Skeletal muscle tissue (tissue), 4 donors: Measurements from ENCODE around the gene NFE2. TPM values are rescaled to one million over a fixed set of nuclear protein-coding genes. Genes with fewer than 3 reads are reported as not detected.
"Not testable (repeated sequence)": the region's sequence is repeated elsewhere in the genome, so short reads cannot be mapped to it uniquely, and the experiment has no call there.

ENCODE experiments used
- H3K27ac ChIP-seq: one replicate; pipeline ENCODE4 v1.7.0; 2013; ENCODE audit warnings: mild to moderate bottlenecking, low read depth, low read length, inconsistent platforms
- H3K27me3 ChIP-seq, 3 donors: one replicate each; pipeline ENCODE4 v1.7.0; 2013; ENCODE audit warnings: low read length in 3 of 3; ENCODE audit not compliant: control insufficient read depth in 3 of 3, insufficient read depth in 3 of 3
- H3K36me3 ChIP-seq, 3 donors: one replicate each; pipeline ENCODE4 v1.7.0; 2013; ENCODE audit warnings: low read length in 3 of 3; ENCODE audit not compliant: control insufficient read depth in 3 of 3, insufficient read depth in 3 of 3
- H3K4me1 ChIP-seq, 3 donors: one replicate each; pipeline ENCODE4 v1.7.0; 2013; ENCODE audit warnings: low read length in 3 of 3, mild to moderate bottlenecking in 3 of 3; ENCODE audit not compliant: control insufficient read depth in 3 of 3, insufficient read depth in 3 of 3
- H3K4me3 ChIP-seq, 3 donors: one replicate each; pipeline ENCODE4 v1.7.0; 2013; ENCODE audit warnings: low read length in 3 of 3
- H3K9ac ChIP-seq, 3 donors: one replicate each; pipeline ENCODE4 v1.7.0; 2013; ENCODE audit warnings: low read length in 3 of 3, mild to moderate bottlenecking in 3 of 3, moderate library complexity in 2 of 3, low read depth in 1 of 3
- H3K9me3 ChIP-seq, 3 donors: one replicate each; pipeline ENCODE4 v1.7.0; 2013; ENCODE audit warnings: low read length in 3 of 3; ENCODE audit not compliant: control insufficient read depth in 3 of 3
- total RNA-seq: library from RNA; depleted of rRNA; stranded (reverse); fragments of >200 nt; gene quantifications from one replicate; pipeline ENCODE4 v1.2.3, GENCODE V29; 2014
- donor health status: Osteomylitis.

Gene NFE2
- total RNA-seq, 1 donor from 2014 or later = 5.2 TPM

GRCh38 chr12:54333420-54334034 lies 32.7 kb upstream of the NFE2 start:
- Histone ChIP-seq H3K27me3 (no peaks in the 10 kb centered on the region), H3K9ac (no peak overlapping the region), H3K9me3 (no peaks in the 10 kb centered on the region), H3K4me3 (no peak overlapping the region), H3K4me1 (peaks cover 14 to 17% (median 16%) of the 10 kb centered on the region in 3 donors), H3K27ac (no peak overlapping the region), H3K36me3 (peaks cover 0 to 10% (median 0%) of the 10 kb centered on the region in 3 donors)

DNA sequence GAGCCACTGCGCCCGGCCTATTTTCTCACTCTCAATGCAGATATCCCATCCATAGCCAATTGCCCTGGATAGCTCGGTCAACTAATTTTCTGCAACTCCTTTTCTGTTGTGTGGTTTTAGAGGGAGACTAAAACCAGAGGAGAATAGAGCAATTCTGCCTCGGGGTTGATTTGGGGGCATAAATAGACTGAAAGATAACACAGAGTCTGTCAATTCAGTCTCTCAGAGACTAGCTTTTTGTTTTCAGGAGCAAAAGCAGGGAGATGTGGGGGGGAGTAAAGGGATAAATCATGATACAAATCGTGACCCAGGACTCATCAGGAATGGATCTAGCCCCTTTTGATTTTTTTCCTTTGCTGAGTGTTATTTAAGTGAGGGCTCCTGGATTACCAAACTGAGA lies 30.6 kb upstream of the NFE2 start:
- Histone ChIP-seq H3K9me3 (no peaks in the 10 kb centered on the region), H3K9ac (no peak overlapping the region), H3K4me3 (no peak overlapping the region), H3K4me1 (peaks cover 4 to 9% (median 5%) of the 10 kb centered on the region in 3 donors), H3K27ac (no peak overlapping the region), H3K27me3 (no peaks in the 10 kb centered on the region), H3K36me3 (peaks cover 0 to 10% (median 0%) of the 10 kb centered on the region in 3 donors)

GRCh38 chr12:54330442-54330841 lies 29.6 kb upstream of the NFE2 start:
- Histone ChIP-seq H3K9me3 (no peaks in the 10 kb centered on the region), H3K9ac (no peak overlapping the region), H3K36me3 (peaks cover 0 to 10% (median 0%) of the 10 kb centered on the region in 3 donors), H3K4me3 (no peak overlapping the region), H3K27me3 (no peaks in the 10 kb centered on the region), H3K27ac (no peak overlapping the region), H3K4me1 (peaks cover 7 to 13% (median 11%) of the 10 kb centered on the region in 3 donors)

DNA sequence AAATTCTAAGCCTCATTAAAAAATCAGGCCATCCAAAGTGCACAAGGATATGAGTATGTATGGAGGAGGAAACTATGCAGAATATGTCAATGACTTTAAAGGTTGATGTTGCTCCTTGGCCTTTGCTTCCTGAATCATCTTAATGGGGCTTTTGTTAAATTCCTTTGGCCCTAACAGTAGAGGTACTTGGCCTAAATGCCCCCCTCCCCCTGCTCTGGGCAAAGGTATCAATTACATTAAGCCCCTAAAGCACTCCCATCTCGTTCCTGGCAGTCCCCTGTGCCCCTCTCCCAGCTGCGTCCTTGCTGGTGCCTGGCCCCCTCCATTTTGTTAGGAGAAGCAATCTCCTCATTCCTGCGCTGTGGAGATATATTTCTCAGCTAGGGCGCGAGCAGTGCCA lies 28.9 kb upstream of the NFE2 start:
- Histone ChIP-seq H3K4me3 (no peak overlapping the region), H3K9me3 (no peaks in the 10 kb centered on the region), H3K9ac (no peak overlapping the region), H3K4me1 (peaks cover 7 to 13% (median 13%) of the 10 kb centered on the region in 3 donors), H3K27ac (no peak overlapping the region), H3K36me3 (peaks cover 0 to 10% (median 0%) of the 10 kb centered on the region in 3 donors), H3K27me3 (no peaks in the 10 kb centered on the region)

DNA sequence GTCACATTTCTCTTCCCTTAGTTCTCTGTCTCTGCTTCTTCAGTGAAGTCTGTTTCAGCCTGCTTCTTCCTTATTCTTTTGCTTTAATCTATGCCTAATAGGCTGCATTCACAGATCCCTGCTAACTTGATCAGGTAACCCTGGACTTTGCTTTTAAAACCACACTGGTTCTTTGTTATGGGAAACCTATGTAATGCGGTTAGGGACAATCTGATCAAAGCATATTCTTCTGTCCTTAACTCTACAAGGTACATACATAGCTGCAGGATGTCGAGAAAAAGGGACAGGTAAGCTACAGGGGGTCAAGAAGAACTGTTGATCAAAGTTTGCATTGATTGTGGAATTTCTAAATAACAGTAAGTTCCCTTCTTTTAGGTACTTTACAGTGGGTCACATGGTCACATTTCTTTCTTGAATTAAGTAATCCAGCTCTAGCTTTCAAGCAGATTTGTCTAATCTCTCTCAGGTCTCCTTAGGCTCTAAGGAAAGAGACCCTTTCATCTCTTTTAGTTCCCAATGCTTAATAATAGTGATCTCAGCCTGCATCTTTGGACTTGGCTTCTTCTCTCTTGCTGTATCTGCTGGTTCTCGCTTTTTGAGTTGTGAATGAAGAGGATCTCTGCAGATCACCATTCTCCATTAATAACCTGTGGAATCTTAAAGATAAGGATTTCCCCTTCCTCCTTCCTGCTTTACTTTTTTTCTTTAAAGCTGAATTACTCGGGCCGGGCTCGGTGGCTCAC lies 28.0 kb upstream of the NFE2 start:
- peaks cover 10 to 17% (median 17%) of the 10 kb centered on the region in 3 donors for H3K4me1 ChIP-seq

DNA sequence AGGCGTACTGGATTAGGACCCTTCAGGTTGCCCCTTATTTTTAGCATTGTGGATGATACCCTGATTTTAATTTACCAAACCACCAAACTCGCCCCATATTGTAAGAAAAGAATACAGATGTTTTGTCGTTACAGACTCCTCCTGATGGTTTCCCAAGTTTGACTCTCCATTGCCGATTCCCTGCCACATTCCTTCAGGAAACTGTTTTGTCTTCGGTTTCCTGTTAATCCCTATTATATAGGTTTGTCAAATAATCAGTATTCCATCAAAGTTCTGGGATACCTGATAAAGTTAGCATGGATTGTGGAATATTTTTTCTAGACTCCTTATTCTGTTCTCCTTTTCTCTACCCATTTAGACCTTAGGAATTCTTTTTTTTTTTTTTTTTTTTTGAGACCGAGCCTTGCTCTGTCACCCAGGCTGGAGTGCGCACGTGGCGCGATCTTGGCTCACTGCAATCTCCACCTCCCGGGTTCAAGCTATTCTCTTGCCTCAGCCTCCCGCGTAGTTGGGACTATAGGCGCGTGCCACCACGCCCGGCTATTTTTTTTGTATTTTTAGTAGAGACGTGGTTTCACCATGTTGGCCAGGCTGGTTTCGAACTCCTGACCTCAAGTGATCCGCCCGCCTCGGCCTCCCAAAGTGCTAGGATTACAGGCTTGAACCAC lies 24.8 kb upstream of the NFE2 start:
- H3K27ac ChIP-seq = peak overlapping the region; percentile 81
- not testable (repeated sequence) for H3K27me3 ChIP-seq, H3K9me3 ChIP-seq, H3K36me3 ChIP-seq
- peaks cover 7 to 17% (median 14%) of the 10 kb centered on the region in 3 donors for H3K4me1 ChIP-seq
- H3K9ac ChIP-seq = peak overlapping the region; percentile 93 to 97 (median 96)
- H3K4me3 ChIP-seq = peak overlapping the region; percentile 82 to 100 (median 99)

More for the DNA sequence above, 28.0 kb upstream of the NFE2 start:
- H3K9me3 ChIP-seq = no peaks in the 10 kb centered on the region
- H3K36me3 ChIP-seq = peaks cover 0 to 10% (median 0%) of the 10 kb centered on the region in 3 donors
- no peak overlapping the region for H3K4me3 ChIP-seq
- H3K27ac ChIP-seq = no peak overlapping the region
- no peak overlapping the region for H3K9ac ChIP-seq
- H3K27me3 ChIP-seq = no peaks in the 10 kb centered on the region

DNA sequence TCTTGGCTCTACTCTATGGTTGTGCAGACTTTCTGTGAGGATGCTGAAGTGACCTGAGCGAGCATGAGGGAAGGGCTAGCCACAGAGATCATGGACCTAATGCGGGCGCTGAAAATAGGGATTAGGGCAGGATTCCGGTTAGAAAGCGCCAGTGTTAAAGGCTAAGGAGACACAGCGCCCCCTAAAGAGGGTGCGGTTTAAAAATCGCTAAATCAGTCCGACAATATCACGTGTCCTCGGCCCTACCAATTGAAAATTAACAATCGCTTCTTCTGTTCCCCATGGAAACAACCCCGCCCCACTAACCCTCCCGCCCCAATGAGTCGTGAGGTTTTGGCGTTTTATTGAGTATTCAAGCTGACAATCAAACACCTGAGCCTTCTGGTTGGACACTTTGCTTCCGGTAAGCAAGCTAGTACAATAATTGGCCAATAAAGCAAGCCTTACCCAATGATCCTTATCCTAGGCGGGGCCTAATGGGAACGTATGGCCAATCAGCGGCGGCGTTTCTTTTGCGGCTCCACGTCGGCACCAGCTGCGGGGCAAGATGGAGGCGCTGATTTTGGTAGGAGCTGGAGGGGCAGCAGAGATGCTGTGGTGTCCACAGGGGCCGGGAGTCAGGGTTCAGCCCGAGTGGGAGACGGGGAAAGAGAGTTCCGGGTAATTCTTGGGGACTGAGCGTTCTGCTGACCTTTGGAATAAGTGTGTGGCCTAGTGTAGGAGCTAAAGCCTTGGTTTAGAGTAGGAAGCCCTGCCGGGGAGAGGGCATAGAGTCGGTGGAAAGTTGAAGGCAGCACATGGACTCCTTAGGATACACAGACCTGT lies 24.0 kb upstream of the NFE2 start, which contains the start of gene COPZ1:
TSS of gene COPZ1 (plus strand) at position 515 of the 825 bp plus-strand sequence. CDS start at position 548, 33 bp downstream.
- no peaks in the 10 kb centered on the region for H3K9me3 ChIP-seq
- peak within 1 kb of the TSS; percentile 82 to 100 (median 99) for H3K4me3 ChIP-seq
- peaks cover 0 to 4% (median 0%) of the 10 kb centered on the region in 3 donors for H3K36me3 ChIP-seq
- peak within 1 kb of the TSS; percentile 93 to 97 (median 96) for H3K9ac ChIP-seq
- H3K4me1 ChIP-seq = peaks cover 7 to 17% (median 12%) of the 10 kb centered on the region in 3 donors
- no peaks in the 10 kb centered on the region for H3K27me3 ChIP-seq
- H3K27ac ChIP-seq = peak within 1 kb of the TSS; percentile 81

GRCh38 chr12:54321363-54321762 lies 20.5 kb upstream of the NFE2 start:
- Histone ChIP-seq H3K4me3 (no peak overlapping the region), H3K9ac (no peak overlapping the region)

GRCh38 chr12:54312309-54312708 lies 11.5 kb upstream of the NFE2 start:
- H3K9me3 ChIP-seq, H3K4me3 ChIP-seq, H3K27ac ChIP-seq, H3K9ac ChIP-seq, H3K27me3 ChIP-seq, H3K36me3 ChIP-seq, H3K4me1 ChIP-seq: not testable (repeated sequence)

More at GRCh38 chr12:54321363-54321762, 20.5 kb upstream of the NFE2 start:
- no peaks in the 10 kb centered on the region for H3K27me3 ChIP-seq
- H3K9me3 ChIP-seq = no peaks in the 10 kb centered on the region
- no peaks in the 10 kb centered on the region for H3K36me3 ChIP-seq
- no peak overlapping the region for H3K27ac ChIP-seq
- H3K4me1 ChIP-seq = peaks cover 5 to 12% (median 7%) of the 10 kb centered on the region in 3 donors
